ENCODE measurements around the gene FRAS1. TPM values are rescaled to one million over a fixed set of nuclear protein-coding genes. Genes with fewer than 3 reads are reported as not detected.
A peak's percentile ranks its signal among the peaks of the same experiment; 100 is the strongest.

FRAS1 gene
- total RNA-seq, 1 donor from 2014 or later = 13.7 TPM

- no peaks in the 10 kb centered on the region for H3K36me3 ChIP-seq (ENCODE audit: control insufficient read depth, insufficient read depth, low read length)
- no peaks in the 10 kb centered on the region for H3K27me3 ChIP-seq (ENCODE audit: control insufficient read depth, insufficient read depth, low read length)
- DNase-seq (ENCODE audit: low read depth) (no peak), FAIRE-seq (peak; percentile 86)
- no peak overlapping the region for H3K4me3 ChIP-seq (ENCODE audit: low read depth, low read length)
- no peak for TF ChIP-seq CTCF (IDR thresholded peaks at IDR 0.05; ENCODE audit: insufficient read depth, low read length, severe bottlenecking)
Observed at GRCh38 chr4:78396613-78397291, 339.6 kb downstream of the FRAS1 start.

GRCh38 chr4:78397292-78397630, 340.1 kb downstream of the FRAS1 start:
- TF ChIP-seq CTCF (IDR thresholded peaks at IDR 0.05; ENCODE audit: insufficient read depth, low read length, severe bottlenecking) = no peak
- no peak for FAIRE-seq

GRCh38 chr4:78409612-78410202, 352.6 kb downstream of the FRAS1 start:
- no peak overlapping the region for H3K4me3 ChIP-seq (ENCODE audit: low read depth, low read length)
- TF ChIP-seq CTCF (IDR thresholded peaks at IDR 0.05; ENCODE audit: insufficient read depth, low read length, severe bottlenecking) = no peak
- H3K36me3 ChIP-seq (ENCODE audit: control insufficient read depth, insufficient read depth, low read length) = no peaks in the 10 kb centered on the region
- DNase-seq (ENCODE audit: low read depth) = peak; percentile 38
- H3K27me3 ChIP-seq (ENCODE audit: control insufficient read depth, insufficient read depth, low read length) = no peaks in the 10 kb centered on the region
- no peak for FAIRE-seq

More at GRCh38 chr4:78397292-78397630, 340.1 kb downstream of the FRAS1 start:
- no peak for DNase-seq (ENCODE audit: low read depth)
- Histone ChIP-seq H3K27me3 (ENCODE audit: control insufficient read depth, insufficient read depth, low read length) (no peaks in the 10 kb centered on the region), H3K36me3 (ENCODE audit: control insufficient read depth, insufficient read depth, low read length) (no peaks in the 10 kb centered on the region), H3K4me3 (ENCODE audit: low read depth, low read length) (no peak overlapping the region)

- H3K27me3 ChIP-seq (ENCODE audit: control insufficient read depth, insufficient read depth, low read length) = no peaks in the 10 kb centered on the region
- H3K36me3 ChIP-seq (ENCODE audit: control insufficient read depth, insufficient read depth, low read length) = no peaks in the 10 kb centered on the region
- FAIRE-seq = no peak
- no peak for DNase-seq (ENCODE audit: low read depth)
- TF ChIP-seq CTCF (IDR thresholded peaks at IDR 0.05; ENCODE audit: insufficient read depth, low read length, severe bottlenecking) = no peak
- no peak overlapping the region for H3K4me3 ChIP-seq (ENCODE audit: low read depth, low read length)
Observed at GRCh38 chr4:78410225-78410624, 353.1 kb downstream of the FRAS1 start.

GRCh38 chr4:78410676-78411075, 353.6 kb downstream of the FRAS1 start:
- DNase-seq (ENCODE audit: low read depth) (no peak), FAIRE-seq (no peak)
- Histone ChIP-seq H3K36me3 (ENCODE audit: control insufficient read depth, insufficient read depth, low read length) (no peaks in the 10 kb centered on the region), H3K27me3 (ENCODE audit: control insufficient read depth, insufficient read depth, low read length) (no peaks in the 10 kb centered on the region), H3K4me3 (ENCODE audit: low read depth, low read length) (no peak overlapping the region)
- no peak for TF ChIP-seq CTCF (IDR thresholded peaks at IDR 0.05; ENCODE audit: insufficient read depth, low read length, severe bottlenecking)

GRCh38 chr4:78414116-78414515, 357.0 kb downstream of the FRAS1 start:
- no peak overlapping the region for H3K4me3 ChIP-seq (ENCODE audit: low read depth, low read length)
- no peak for TF ChIP-seq CTCF (IDR thresholded peaks at IDR 0.05; ENCODE audit: insufficient read depth, low read length, severe bottlenecking)
- no peaks in the 10 kb centered on the region for H3K36me3 ChIP-seq (ENCODE audit: control insufficient read depth, insufficient read depth, low read length)
- DNase-seq (ENCODE audit: low read depth) (no peak), FAIRE-seq (no peak)
- no peaks in the 10 kb centered on the region for H3K27me3 ChIP-seq (ENCODE audit: control insufficient read depth, insufficient read depth, low read length)
